Parathyroid adenoma (tissue), 2 donors: ENCODE data around the gene HMCES.
A peak's percentile ranks its signal among the peaks of the same experiment; 100 is the strongest.

Experiments
- H2AFZ ChIP-seq: fragments of 300-600 bp; sonication (generic); one replicate; pipeline ENCODE4 v1.7.0; 2017; ENCODE audit warnings: antibody characterized with exemption, mild to moderate bottlenecking
- H3K27ac ChIP-seq: fragments of 300-600 bp; sonication (generic); one replicate; pipeline ENCODE4 v1.7.0; 2017
- H3K27me3 ChIP-seq: fragments of 300-600 bp; sonication (generic); one replicate; pipeline ENCODE4 v1.7.0; 2017; ENCODE audit warnings: low read length; ENCODE audit not compliant: control insufficient read depth, insufficient read depth
- H3K36me3 ChIP-seq: fragments of 300-600 bp; sonication (generic); one replicate; pipeline ENCODE4 v1.7.0; 2017; ENCODE audit warnings: low read length; ENCODE audit not compliant: control insufficient read depth, insufficient read depth
- H3K4me1 ChIP-seq: fragments of 300-600 bp; sonication (generic); one replicate; pipeline ENCODE4 v1.7.0; 2017; ENCODE audit warnings: control low read depth
- H3K4me2 ChIP-seq: fragments of 300-600 bp; sonication (generic); one replicate; pipeline ENCODE4 v1.7.0; 2017; ENCODE audit warnings: low read length
- H3K4me3 ChIP-seq: fragments of 300-600 bp; sonication (generic); one replicate; pipeline ENCODE4 v1.7.0; 2017; ENCODE audit warnings: low read depth, low read length
- H3K79me2 ChIP-seq: fragments of 300-600 bp; sonication (generic); one replicate; pipeline ENCODE4 v1.7.0; 2017; ENCODE audit warnings: control low read depth
- H3K9ac ChIP-seq: fragments of 300-600 bp; sonication (generic); one replicate; pipeline ENCODE4 v1.7.0; 2017; ENCODE audit warnings: mild to moderate bottlenecking
- H3K9me3 ChIP-seq: fragments of 300-600 bp; sonication (generic); one replicate; pipeline ENCODE4 v1.7.0; 2017; ENCODE audit warnings: low read length; ENCODE audit not compliant: control insufficient read depth
- TF ChIP-seq, protein P1 (sequence below): fragments of 300-600 bp; sonication (generic); IDR thresholded peaks from one replicate; pipeline ENCODE4 v1.7.0; 2017; ENCODE audit warnings: antibody characterized with exemption, mild to moderate bottlenecking
- donor health status: primary hyperparathyroidism.

The HMCES gene

DNA sequence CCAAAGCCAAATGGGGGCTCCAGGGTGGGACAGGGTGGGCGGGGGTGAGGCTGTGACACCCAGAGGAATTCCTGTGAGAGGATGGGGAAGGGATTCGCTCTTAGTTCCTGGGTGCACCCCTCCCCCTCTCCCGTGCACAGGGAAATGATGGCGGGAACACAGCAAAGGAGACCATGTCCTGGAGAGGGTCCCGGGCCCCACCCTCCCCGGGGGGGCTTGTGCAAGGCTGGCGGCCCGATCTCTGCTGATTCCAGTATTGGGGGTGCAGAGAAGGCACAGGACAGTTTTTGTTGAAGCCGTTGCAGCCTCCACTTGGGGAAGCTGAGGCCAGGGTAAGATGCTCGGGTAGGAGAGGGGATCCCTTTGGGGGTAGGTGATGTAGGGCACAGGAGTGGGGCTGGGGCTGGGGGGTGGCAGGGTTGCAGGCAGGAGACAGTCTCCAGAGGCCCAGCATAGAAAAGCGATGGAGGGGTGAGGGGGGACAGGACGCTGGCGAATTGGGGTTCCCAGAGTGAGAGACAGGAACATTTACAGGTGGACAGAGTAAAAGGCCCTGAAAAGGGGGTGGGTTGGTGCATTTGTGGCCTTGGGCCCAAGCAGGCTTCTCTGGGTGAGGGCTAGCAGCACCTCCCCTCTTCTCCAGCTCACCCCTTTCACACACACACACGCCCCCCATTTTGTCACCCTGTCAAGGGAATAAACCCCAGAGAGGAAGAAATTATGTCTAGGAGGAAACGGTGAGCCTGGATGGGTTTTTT is 38.5 kb downstream of the HMCES start:
- Histone ChIP-seq H3K4me3 (peak overlapping the region; percentile 9), H3K9ac (no peak overlapping the region), H3K4me1 (peaks cover 12% of the 10 kb centered on the region)

GRCh38 chr3:129317848-129318247 is 39.2 kb downstream of the HMCES start:
- no peaks in the 10 kb centered on the region for H3K36me3 ChIP-seq
- H3K27me3 ChIP-seq = no peaks in the 10 kb centered on the region
- no peak overlapping the region for H3K4me3 ChIP-seq
- TF ChIP-seq, protein P1, sequence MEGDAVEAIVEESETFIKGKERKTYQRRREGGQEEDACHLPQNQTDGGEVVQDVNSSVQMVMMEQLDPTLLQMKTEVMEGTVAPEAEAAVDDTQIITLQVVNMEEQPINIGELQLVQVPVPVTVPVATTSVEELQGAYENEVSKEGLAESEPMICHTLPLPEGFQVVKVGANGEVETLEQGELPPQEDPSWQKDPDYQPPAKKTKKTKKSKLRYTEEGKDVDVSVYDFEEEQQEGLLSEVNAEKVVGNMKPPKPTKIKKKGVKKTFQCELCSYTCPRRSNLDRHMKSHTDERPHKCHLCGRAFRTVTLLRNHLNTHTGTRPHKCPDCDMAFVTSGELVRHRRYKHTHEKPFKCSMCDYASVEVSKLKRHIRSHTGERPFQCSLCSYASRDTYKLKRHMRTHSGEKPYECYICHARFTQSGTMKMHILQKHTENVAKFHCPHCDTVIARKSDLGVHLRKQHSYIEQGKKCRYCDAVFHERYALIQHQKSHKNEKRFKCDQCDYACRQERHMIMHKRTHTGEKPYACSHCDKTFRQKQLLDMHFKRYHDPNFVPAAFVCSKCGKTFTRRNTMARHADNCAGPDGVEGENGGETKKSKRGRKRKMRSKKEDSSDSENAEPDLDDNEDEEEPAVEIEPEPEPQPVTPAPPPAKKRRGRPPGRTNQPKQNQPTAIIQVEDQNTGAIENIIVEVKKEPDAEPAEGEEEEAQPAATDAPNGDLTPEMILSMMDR = no peak
- H3K9ac ChIP-seq = no peak overlapping the region
- no peak overlapping the region for H3K4me2 ChIP-seq
- H2AFZ ChIP-seq = no peak overlapping the region
- peaks cover 12% of the 10 kb centered on the region for H3K4me1 ChIP-seq
- peaks cover 3% of the 10 kb centered on the region for H3K79me2 ChIP-seq
- no peaks in the 10 kb centered on the region for H3K9me3 ChIP-seq
- no peak overlapping the region for H3K27ac ChIP-seq

More for the DNA sequence above, 38.5 kb downstream of the HMCES start:
- TF ChIP-seq, protein P1 = no peak
- Histone ChIP-seq H2AFZ (peak overlapping the region; percentile 99), H3K79me2 (peaks cover 3% of the 10 kb centered on the region), H3K36me3 (no peaks in the 10 kb centered on the region), H3K9me3 (no peaks in the 10 kb centered on the region), H3K27ac (peak overlapping the region; percentile 93), H3K27me3 (no peaks in the 10 kb centered on the region), H3K4me2 (peak overlapping the region; percentile 74)

DNA sequence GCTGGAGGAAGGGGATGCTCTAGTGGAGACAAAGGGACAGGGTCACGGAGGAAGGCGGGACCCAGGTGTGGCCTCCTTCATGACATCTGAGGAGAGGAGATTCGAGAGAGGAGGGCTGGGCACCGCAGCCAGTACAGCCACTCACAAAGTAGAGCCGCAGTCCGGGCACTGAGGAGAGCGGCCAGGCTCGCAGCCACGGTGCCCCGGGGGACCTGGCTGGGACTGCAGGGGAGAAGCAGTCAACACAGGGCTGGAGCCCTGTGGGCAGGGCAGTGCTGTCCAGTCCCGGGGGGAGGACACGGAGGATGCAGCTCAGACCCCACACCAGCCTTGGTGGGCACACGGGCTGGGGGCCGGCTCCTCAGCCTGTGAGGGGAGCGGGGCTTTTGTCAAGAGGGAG is 40.3 kb downstream of the HMCES start:
- peaks cover 7% of the 10 kb centered on the region for H3K4me1 ChIP-seq
- H3K27ac ChIP-seq = no peak overlapping the region
- H3K36me3 ChIP-seq = no peaks in the 10 kb centered on the region
- H3K9ac ChIP-seq = no peak overlapping the region
- no peak overlapping the region for H2AFZ ChIP-seq
- no peak overlapping the region for H3K4me3 ChIP-seq
- H3K9me3 ChIP-seq = no peaks in the 10 kb centered on the region
- H3K4me2 ChIP-seq = no peak overlapping the region
- H3K79me2 ChIP-seq = peaks cover 3% of the 10 kb centered on the region
- no peaks in the 10 kb centered on the region for H3K27me3 ChIP-seq
- TF ChIP-seq, protein P1 = no peak

GRCh38 chr3:129320261-129320660 is 41.6 kb downstream of the HMCES start:
- Histone ChIP-seq H2AFZ (no peak overlapping the region), H3K27me3 (no peaks in the 10 kb centered on the region), H3K27ac (no peak overlapping the region), H3K4me3 (no peak overlapping the region), H3K4me1 (no peaks in the 10 kb centered on the region), H3K9ac (no peak overlapping the region), H3K4me2 (no peak overlapping the region), H3K9me3 (no peaks in the 10 kb centered on the region), H3K79me2 (peaks cover 3% of the 10 kb centered on the region), H3K36me3 (no peaks in the 10 kb centered on the region)
- TF ChIP-seq, protein P1 = no peak
